Head of caudate nucleus (tissue), 42 donors: ENCODE measurements around the gene EPG5.

Source experiments
- DNase-seq, 42 donors: peaks; one replicate each; pipeline versions ENCODE4 v3.0.0 to v3.0.0-alpha.2; 2020 to 2021; ENCODE audit warnings: mixed read lengths in 7 of 42
- intact Hi-C: fragments of 100-400 bp; cut with DNase I; formaldehyde crosslinking; loops from one replicate; pipeline ENCODE4 v1.15.0; 2022

EPG5 gene

DNA sequence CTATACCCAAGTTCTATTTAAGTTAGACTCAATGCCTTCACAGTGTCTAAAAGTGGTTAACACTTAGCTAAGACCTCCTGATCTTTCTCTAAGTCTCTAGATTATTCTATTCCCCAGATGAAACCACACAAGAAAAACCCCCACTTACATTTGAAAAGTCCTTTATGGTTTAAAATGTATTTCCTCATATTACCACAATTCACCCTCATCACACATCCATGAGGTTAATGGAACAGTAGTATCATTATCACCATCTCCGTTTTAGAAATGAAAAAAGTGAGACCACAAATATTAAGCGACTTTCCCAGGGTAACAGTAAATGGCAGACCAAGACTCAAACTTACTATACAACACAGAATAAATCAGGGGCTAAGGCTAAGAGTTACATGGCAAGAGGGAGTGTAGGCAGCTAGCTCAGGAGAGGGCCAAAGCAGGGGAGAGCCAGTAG lies 28.6 kb downstream of the EPG5 start:
- intact Hi-C loops: no loop called here
- no peak for DNase-seq

DNA sequence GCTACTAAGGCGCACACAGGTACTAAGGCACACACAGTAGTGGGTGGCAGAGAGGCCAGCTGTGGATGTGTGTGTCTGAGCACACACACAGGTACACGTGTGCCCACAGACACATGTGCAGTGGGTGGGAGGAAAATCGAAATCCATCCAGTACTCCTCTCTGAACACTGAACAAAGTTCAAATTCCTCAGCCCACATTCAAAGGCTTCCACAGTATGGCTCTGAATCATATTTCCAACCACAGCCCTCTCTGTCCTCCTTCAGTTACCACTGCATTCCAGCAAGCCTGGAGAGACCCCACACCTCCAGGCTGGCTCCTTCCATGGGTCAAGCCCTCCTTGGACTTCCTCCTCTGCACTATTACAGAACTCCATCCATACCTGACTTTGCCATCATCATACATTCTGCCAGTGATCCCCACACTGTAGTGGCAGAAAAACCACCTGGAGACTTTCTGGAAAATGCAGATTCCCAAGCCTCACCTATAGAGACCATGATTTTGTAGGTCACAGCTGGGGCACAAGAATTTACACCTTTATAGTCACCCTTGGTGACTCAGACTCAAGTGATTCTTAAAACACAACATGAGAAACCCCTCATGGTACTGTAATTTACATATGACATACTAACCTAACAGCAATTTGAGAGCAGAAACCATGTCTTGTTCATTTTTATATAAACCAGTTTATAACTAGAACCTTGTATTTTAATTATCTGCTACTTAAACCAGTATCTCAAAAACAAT lies 31.4 kb downstream of the EPG5 start:
- intact Hi-C loops: no loop called here
- no peak for DNase-seq

DNA sequence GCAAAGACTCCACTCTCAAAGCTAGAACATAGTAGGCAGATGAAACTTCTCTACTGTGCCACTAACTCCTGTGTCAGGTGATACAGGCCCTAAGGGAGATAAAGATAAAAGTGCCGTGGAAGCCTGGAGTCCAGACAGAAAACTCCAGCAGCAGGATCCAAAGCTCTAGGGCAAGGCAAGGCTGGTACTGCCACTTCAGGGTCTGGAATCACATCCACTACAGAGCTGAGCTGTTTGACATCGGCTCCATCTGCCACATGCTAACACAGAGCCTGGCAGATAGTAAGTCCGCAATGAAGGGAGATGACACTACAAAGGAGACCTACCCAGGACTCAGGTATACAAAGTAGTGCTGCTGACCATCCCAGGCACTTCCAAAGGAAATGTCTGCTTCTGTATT lies 34.4 kb downstream of the EPG5 start:
- DNase-seq: no peak
- intact Hi-C loops: no loop called here

- peak in 1 of 42 donors; percentile 1 for DNase-seq
- intact Hi-C loops: no loop called here
These were observed 36.2 kb downstream of the EPG5 start for GRCh38 chr18:45930963-45931362.

DNA sequence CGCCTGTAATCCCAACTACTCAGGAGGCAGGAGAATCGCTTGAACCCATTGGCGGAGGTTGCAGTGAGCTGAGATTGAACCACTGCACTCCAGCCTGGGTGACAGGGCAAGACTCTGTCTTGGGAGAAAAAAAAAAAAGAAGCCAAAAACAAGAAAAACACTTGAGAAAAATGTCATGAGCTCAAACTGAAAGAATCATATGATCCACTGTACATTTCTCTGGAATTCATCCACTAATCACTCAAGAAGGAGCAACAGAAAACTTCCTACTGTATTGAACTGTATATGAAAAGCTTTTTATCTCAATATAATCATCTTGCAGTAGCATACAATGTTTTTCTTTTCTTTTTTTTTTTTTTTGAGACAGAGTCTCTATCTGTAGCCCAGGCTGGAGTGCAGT lies 40.4 kb downstream of the EPG5 start:
- no peak for DNase-seq
- intact Hi-C loops: no loop called here

DNA sequence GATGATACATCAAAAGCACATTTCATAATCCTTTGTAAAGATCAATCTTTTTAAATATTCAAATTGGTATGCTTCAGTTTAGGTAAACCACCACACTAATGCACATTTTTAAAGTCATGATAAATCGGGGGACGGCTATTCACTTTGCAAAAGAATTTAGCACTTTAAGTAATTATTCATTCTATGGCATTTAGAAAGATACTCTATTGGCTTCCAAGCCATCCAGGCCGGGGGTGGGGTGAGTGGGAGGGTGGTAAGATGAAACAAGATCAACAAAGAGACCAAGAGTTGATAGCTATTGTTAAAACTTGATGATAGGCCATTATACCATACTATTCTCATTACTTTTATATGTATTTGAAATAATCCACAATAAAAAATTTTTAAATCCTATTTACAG lies 41.0 kb downstream of the EPG5 start:
- intact Hi-C loops: no loop called here
- no peak for DNase-seq

- intact Hi-C loops: no loop called here
- DNase-seq: no peak
These were observed 44.0 kb downstream of the EPG5 start for GRCh38 chr18:45923138-45923537.

DNA sequence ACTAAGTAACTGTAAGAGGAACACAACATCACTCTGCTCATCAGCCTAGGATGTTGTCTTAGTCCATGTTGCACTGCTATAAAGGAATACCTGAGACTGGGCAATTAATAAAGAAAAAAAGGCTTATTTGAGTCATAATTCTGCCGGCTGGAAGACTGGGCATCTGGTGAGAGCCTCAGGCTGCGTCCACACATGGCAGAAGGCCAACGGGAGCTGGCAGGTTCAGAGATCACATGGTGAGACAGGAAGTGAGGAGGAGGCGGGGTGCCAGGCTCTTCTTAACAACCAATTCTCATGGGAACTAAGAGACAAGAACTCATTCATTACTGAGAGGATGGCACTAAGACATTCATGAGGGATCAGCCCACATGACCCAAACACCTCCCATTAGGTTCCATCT lies 46.8 kb downstream of the EPG5 start:
- intact Hi-C loops: no loop called here
- peak in 41 of 42 donors; percentile 10 to 76 (median 49) for DNase-seq

DNA sequence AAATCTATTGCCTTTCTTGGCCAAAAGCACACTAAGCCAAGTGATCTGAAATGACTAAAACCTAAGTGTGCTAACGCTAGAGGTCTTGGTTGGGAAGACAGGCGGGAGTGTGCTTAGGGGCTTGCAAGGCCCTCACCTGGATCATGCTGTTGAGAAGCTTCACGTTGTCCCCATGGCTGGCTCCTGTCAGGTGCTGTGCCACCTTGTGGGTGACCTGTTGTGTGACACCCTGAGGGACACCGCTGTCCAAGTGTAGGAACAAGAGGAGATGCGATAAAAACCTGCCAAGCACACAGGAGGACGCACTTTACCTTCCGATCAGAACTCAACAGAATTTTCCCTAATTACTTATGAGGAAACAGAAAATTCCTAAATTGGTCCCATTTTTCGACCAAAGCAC lies 50.8 kb downstream of the EPG5 start:
- intact Hi-C loops: no loop called here
- DNase-seq: no peak

DNA sequence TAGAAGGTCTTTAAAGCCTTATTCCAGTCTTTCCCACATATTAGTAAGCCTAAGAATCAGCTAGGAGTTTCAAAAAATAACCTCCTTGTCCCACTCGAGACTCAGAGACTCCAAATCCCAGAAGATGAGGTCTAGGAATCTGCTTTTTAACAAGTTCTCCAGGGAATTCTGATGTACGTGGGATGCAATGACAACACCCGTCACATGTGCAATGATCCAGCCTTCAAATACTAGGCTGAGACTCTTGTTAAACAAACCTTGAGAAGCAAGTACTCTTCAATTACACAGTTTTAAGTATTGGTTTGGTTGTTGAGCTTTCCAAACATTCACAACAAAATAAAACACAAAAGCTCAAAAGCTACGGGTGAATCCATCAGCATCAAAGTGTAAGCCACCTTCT lies 53.9 kb downstream of the EPG5 start:
- peak in 16 of 42 donors; percentile 3 to 66 (median 23) for DNase-seq
- intact Hi-C loops: no loop called here

- peak in 37 of 42 donors; percentile 6 to 67 (median 41) for DNase-seq
- intact Hi-C loops: no loop called here
These were observed 56.6 kb downstream of the EPG5 start for GRCh38 chr18:45910405-45911023.

GRCh38 chr18:45901654-45902210 lies 65.4 kb downstream of the EPG5 start:
- intact Hi-C loops: no loop called here
- DNase-seq: no peak

DNA sequence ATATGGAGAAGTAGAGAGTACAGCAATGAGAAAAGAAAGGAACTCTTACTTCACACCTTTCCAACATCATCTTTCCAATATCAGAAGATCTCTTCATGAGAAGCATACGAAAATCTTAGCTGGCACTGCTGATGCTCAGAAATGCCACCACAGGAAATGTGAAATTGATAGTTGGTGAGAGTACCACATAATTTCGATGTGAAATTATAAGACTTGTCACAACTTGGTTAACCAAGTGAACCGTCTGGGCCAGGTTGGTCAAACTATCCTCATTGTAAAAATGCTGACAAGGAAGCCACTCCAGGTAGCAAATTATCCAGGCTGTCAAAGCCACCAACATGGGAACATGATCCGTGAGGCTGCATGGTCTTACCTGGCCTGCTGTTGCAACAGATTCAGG lies 66.5 kb downstream of the EPG5 start:
- intact Hi-C loops: no loop called here

DNA sequence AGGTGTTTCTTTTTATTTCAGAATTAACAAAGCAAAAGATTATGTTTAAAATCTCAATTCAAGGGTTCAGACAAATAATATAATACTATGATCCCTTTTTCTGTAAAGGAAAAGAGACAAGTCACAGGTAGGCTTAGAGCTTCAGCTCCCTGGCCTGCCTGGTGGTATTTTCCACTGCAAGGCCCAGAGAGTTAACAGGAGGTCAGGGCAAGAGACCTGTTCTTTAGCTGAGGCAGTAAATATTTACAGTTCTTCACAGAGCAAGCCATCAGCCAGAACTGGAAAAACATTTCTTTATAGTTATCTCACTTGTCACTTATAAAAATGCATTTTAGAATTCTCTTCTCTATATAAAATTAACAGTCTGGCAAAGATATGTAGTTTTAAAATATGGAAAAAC lies 70.1 kb downstream of the EPG5 start:
- intact Hi-C loops: no loop called here
- DNase-seq: no peak

More for the DNA sequence above, 66.5 kb downstream of the EPG5 start:
- no peak for DNase-seq

DNA sequence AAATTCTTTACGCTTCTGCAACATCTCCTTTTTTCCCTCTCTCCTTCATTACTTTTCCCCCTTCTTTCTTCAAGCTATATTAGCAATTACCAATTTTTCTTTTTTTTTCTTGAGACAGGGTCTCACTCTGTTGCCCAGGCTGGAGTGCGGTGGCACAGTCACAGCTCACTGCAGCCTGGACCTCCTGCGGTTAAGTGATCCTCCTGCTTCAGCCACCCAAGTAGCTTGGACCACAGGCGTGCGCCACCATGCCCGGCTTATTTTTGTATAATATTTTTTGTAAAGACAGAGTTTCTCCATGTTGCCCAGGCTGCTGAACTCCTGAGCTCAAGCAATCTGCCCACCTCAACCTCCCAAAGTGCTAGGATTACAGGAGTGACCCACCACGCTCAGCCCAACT lies 70.7 kb downstream of the EPG5 start:
- no peak for DNase-seq
- intact Hi-C loops: no loop called here

DNA sequence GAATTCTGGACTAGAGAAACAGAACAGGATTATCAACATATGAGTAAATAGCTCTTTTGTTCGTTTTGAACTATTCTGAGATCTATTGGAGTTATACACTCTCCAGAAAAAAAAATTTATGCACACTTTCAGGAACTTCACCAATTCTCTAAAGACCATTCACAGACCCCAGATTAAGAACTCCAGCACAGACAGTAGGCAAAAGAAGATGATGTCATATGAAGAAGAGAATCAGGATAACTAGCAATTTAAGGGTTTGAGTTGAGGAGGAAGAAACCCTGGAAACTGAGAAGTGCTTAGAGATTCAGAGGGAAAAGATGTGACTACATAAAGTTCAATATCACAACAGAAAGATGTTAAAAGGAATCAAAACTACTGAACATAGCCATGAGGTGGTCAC lies 71.8 kb downstream of the EPG5 start:
- DNase-seq: no peak
- intact Hi-C loops: no loop called here

GRCh38 chr18:45894818-45895217 lies 72.3 kb downstream of the EPG5 start:
- intact Hi-C loops: no loop called here
- DNase-seq: no peak

GRCh38 chr18:45891806-45892205 lies 75.3 kb downstream of the EPG5 start:
- intact Hi-C loops: no loop called here
- no peak for DNase-seq

GRCh38 chr18:45890606-45891005 lies 76.5 kb downstream of the EPG5 start:
- peak in 1 of 42 donors; percentile 20 for DNase-seq
- intact Hi-C loops: no loop called here

- intact Hi-C loops: no loop called here
- DNase-seq: no peak
These were observed 77.6 kb downstream of the EPG5 start for GRCh38 chr18:45889419-45890064.
